ENCODE data around the gene ERBIN. TPM values are rescaled to one million over a fixed set of nuclear protein-coding genes. Genes with fewer than 3 reads are reported as not detected.

Gene ERBIN
- total and polyA plus RNA-seq, 7 donors: 31.9 to 101 (median 64.9) TPM

DNA sequence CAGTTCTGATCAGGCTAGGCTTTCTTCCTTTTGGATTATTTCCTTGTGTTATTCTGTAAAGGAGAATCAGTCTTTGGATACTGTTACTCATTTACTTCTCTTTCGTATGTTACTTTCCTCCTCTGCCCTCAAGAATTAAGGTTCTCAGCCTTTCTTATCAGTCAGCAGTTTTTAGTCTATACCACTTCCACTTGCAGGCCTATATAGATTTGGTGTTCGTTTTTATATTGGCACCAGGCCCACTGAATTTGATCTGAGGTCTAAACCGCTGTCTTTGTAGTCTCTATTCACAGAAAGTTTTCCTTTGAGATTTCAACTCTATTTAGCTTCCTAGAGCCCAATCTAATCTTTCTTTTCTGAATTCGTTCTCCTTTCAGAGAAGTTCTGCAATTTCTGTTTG is 62.8 kb downstream of the ERBIN start:
- peaks cover 0 to 24% (median 18%) of the 10 kb centered on the region in 4 donors for H3K4me1 ChIP-seq
- 74 to 77% methylated on average over 4 of the region's 4 CpGs for WGBS, 2 donors
- no peak for TF ChIP-seq POLR2AphosphoS5 (IDR thresholded peaks at IDR 0.05)
- no peak for TF ChIP-seq POLR2A (IDR thresholded peaks at IDR 0.05)
- TF ChIP-seq, protein P1, sequence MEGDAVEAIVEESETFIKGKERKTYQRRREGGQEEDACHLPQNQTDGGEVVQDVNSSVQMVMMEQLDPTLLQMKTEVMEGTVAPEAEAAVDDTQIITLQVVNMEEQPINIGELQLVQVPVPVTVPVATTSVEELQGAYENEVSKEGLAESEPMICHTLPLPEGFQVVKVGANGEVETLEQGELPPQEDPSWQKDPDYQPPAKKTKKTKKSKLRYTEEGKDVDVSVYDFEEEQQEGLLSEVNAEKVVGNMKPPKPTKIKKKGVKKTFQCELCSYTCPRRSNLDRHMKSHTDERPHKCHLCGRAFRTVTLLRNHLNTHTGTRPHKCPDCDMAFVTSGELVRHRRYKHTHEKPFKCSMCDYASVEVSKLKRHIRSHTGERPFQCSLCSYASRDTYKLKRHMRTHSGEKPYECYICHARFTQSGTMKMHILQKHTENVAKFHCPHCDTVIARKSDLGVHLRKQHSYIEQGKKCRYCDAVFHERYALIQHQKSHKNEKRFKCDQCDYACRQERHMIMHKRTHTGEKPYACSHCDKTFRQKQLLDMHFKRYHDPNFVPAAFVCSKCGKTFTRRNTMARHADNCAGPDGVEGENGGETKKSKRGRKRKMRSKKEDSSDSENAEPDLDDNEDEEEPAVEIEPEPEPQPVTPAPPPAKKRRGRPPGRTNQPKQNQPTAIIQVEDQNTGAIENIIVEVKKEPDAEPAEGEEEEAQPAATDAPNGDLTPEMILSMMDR (IDR thresholded peaks at IDR 0.05): no peak
- no peak for TF ChIP-seq EP300 (IDR thresholded peaks at IDR 0.05)
- H3K27me3 ChIP-seq: no peaks in the 10 kb centered on the region
- DNase-seq: no peak
- peaks cover 0 to 3% (median 0%) of the 10 kb centered on the region in 4 donors for H3K36me3 ChIP-seq
- H3K27ac ChIP-seq: no peak overlapping the region
- intact Hi-C loops (cut with DNase I): no loop called here
- no peaks in the 10 kb centered on the region for H3K9me3 ChIP-seq
- H3K4me3 ChIP-seq: no peak overlapping the region

DNA sequence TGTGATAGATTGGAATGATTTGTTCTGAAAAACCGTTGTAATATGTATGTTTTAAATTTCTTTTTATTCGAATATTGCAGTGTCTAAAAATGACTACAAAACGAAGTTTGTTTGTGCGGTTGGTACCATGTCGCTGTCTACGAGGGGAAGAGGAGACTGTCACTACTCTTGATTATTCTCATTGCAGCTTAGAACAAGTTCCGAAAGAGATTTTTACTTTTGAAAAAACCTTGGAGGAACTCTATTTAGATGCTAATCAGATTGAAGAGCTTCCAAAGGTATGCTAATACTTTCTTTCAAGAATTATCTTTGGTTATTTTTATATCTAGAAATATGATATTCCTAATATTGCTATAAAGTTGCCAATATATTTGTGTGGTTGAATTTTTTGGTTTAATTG is 66.3 kb downstream of the ERBIN start:
- DNase-seq: no peak
- no peaks in the 10 kb centered on the region for H3K4me1 ChIP-seq
- H3K4me3 ChIP-seq: no peak overlapping the region
- H3K27ac ChIP-seq: no peak overlapping the region
- 91 to 94% methylated on average over 7 of the region's 7 CpGs for WGBS, 2 donors
- intact Hi-C loops (cut with DNase I): no loop called here
- no peaks in the 10 kb centered on the region for H3K9me3 ChIP-seq
- H3K27me3 ChIP-seq: no peaks in the 10 kb centered on the region
- H3K36me3 ChIP-seq: peaks cover 0 to 3% (median 0%) of the 10 kb centered on the region in 4 donors
- TF ChIP-seq, protein P1 (IDR thresholded peaks at IDR 0.05): no peak
- TF ChIP-seq POLR2AphosphoS5 (IDR thresholded peaks at IDR 0.05) (no peak), POLR2A (IDR thresholded peaks at IDR 0.05) (no peak), EP300 (IDR thresholded peaks at IDR 0.05) (no peak)

DNA sequence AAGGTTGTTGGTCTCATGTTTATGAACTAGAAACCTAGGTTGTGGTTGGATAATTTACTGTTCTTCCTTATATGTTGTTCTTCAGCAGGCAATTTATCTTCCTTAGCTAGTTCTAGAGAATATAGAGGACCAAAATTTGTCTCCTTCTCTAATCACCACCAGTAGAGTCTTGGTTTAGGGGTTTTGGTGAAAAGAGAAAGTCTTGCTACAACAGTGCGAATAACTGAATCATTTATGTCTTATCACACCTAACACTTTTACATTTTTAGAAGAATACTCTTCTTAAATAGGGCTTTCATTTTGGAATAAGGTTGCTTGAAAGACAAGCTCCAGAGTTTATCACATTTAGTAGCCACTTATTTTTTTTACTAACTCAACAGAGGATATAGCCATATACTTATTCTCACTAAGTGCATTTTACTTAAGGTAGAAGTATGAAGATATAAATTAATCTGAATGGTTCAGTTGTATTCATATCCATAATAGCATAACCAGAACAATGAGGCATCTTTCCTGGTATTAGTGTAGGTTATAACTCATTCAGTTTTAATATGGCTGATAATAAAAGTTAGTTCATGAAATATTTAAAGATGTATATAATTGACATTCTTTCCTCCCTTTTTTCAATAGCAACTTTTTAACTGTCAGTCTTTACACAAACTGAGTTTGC is 67.9 kb downstream of the ERBIN start:
- TF ChIP-seq, protein P1 (IDR thresholded peaks at IDR 0.05): no peak
- TF ChIP-seq POLR2AphosphoS5 (IDR thresholded peaks at IDR 0.05) (no peak), POLR2A (IDR thresholded peaks at IDR 0.05) (no peak), EP300 (IDR thresholded peaks at IDR 0.05) (no peak)
- no peak overlapping the region for H3K4me3 ChIP-seq
- no peak for DNase-seq
- H3K4me1 ChIP-seq: no peaks in the 10 kb centered on the region
- no peaks in the 10 kb centered on the region for H3K9me3 ChIP-seq
- 96 to 98% methylated on average over 1 of the region's 1 CpG for WGBS, 2 donors
- no peaks in the 10 kb centered on the region for H3K27me3 ChIP-seq
- intact Hi-C loops (cut with DNase I): no loop called here
- no peak overlapping the region for H3K27ac ChIP-seq
- peaks cover 0 to 3% (median 0%) of the 10 kb centered on the region in 4 donors for H3K36me3 ChIP-seq

DNA sequence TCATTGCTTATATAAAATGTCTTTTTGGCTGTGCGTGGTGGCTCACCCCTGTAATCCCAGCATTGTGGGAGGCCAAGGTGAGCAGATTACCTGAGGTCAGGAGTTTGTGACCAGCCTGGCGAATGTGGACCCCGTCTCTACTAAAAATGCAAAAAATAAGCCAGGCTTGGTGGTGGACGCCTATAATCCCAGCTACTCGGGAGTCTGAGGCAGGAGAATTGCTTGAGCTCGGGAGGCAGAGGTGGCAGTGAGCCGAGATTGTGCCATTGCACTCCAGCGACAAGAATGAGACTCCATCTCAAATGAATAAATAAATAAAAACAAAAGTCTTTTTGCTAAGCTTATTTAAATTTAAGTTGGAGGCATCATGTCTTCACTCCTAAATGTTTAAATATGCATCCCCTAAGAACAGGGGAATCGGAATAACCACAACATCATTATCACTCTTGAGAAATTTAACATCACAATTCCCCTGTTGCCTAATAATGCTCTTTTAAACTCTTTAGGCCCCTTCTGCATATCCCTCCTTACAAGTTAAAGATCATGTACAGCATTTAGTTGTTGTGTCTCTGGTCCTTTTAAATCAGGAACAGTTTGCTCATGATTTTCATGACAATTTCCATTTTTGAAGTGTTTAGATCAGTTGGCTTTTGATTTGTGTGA is 72.8 kb downstream of the ERBIN start:
- no peaks in the 10 kb centered on the region for H3K4me1 ChIP-seq
- H3K9me3 ChIP-seq: no peaks in the 10 kb centered on the region
- H3K4me3 ChIP-seq: no peak overlapping the region
- H3K36me3 ChIP-seq: no peaks in the 10 kb centered on the region
- H3K27me3 ChIP-seq: no peaks in the 10 kb centered on the region
- no peak for DNase-seq
- no peak overlapping the region for H3K27ac ChIP-seq
- intact Hi-C loops (cut with DNase I): no loop called here
- TF ChIP-seq POLR2AphosphoS5 (IDR thresholded peaks at IDR 0.05) (no peak), POLR2A (IDR thresholded peaks at IDR 0.05) (no peak), EP300 (IDR thresholded peaks at IDR 0.05) (no peak)
- TF ChIP-seq, protein P1 (IDR thresholded peaks at IDR 0.05): no peak
- 95 to 97% methylated on average over 9 of the region's 9 CpGs for WGBS, 2 donors
